HepG2 (cell line): ENCODE measurements around the gene ZNF581. TPM values are rescaled to one million over a fixed set of nuclear protein-coding genes. Genes with fewer than 3 reads are reported as not detected.

Source experiments
- ARID5B ChIP-seq: IDR thresholded peaks from 2 replicates; pipeline ENCODE4 v1.4.0; 2020; ENCODE audit warnings: mild to moderate bottlenecking, missing genetic modification reagents
- HDAC1 ChIP-seq: sonication (generic); formaldehyde crosslinking; IDR thresholded peaks from 2 replicates; pipeline ENCODE4 v1.5.1; 2020; ENCODE audit warnings: mild to moderate bottlenecking, missing genetic modification reagents
- KAT8 ChIP-seq: IDR thresholded peaks from 2 replicates; pipeline ENCODE4 v1.6.1; 2016; ENCODE audit warnings: missing genetic modification reagents, missing compliant biosample characterization
- KDM3A ChIP-seq: IDR thresholded peaks from 2 replicates; pipeline ENCODE4 v1.6.1; 2018; ENCODE audit warnings: low read depth, missing compliant biosample characterization
- MAF1 ChIP-seq: sonication (generic); formaldehyde crosslinking; IDR thresholded peaks from 2 replicates; pipeline ENCODE4 v1.5.0; 2020; ENCODE audit warnings: missing genetic modification reagents, borderline replicate concordance
- NFAT5 ChIP-seq: sonication (generic); formaldehyde crosslinking; IDR thresholded peaks from 2 replicates; pipeline ENCODE4 v1.4.0; 2020; ENCODE audit warnings: missing genetic modification reagents
- PBX3 ChIP-seq: sonication (generic); formaldehyde crosslinking; IDR thresholded peaks from 2 replicates; pipeline ENCODE4 v1.8.1; 2023; ENCODE audit warnings: missing genetic modification reagents, inconsistent platforms, borderline replicate concordance
- ZFP36L2 ChIP-seq: sonication (generic); formaldehyde crosslinking; IDR thresholded peaks from 2 replicates; pipeline ENCODE4 v1.4.0; 2020; ENCODE audit warnings: missing genetic modification reagents
- ZFX ChIP-seq: sonication (generic); formaldehyde crosslinking; IDR thresholded peaks from 2 replicates; pipeline ENCODE4 v1.4.0; 2020; ENCODE audit warnings: mild to moderate bottlenecking, low read depth, missing genetic modification reagents, moderate library complexity
- ZFYVE20 ChIP-seq: sonication (generic); formaldehyde crosslinking; IDR thresholded peaks from 2 replicates; pipeline ENCODE4 v1.8.0; 2023; ENCODE audit warnings: low read depth, mild to moderate bottlenecking, moderate library complexity, missing genetic modification reagents, borderline replicate concordance
- ZNF124 ChIP-seq: sonication (generic); formaldehyde crosslinking; IDR thresholded peaks from 2 replicates; pipeline ENCODE4 v1.4.0; 2020; ENCODE audit warnings: missing genetic modification reagents
- ZNF232 ChIP-seq: sonication (generic); formaldehyde crosslinking; IDR thresholded peaks from 2 replicates; pipeline ENCODE4 v1.4.0; 2020; ENCODE audit warnings: missing genetic modification reagents, borderline replicate concordance
- ZNF263 ChIP-seq: sonication (generic); formaldehyde crosslinking; IDR thresholded peaks from 2 replicates; pipeline ENCODE4 v1.4.0; 2020; ENCODE audit warnings: missing genetic modification reagents
- ZNF564 ChIP-seq: sonication (generic); formaldehyde crosslinking; IDR thresholded peaks from 2 replicates; pipeline ENCODE4 v1.8.1; 2023; ENCODE audit warnings: mild to moderate bottlenecking, missing genetic modification reagents
- ZSCAN29 ChIP-seq: sonication (generic); formaldehyde crosslinking; conservative IDR thresholded peaks from 2 replicates; pipeline ENCODE4 v1.4.0; 2020; ENCODE audit warnings: mild to moderate bottlenecking, missing genetic modification reagents
- ZZZ3 ChIP-seq: sonication (generic); formaldehyde crosslinking; IDR thresholded peaks from 2 replicates; pipeline ENCODE4 v1.4.0; 2020; ENCODE audit warnings: missing genetic modification reagents, mild to moderate bottlenecking, borderline replicate concordance
- polyA plus RNA-seq, 8 experiments: library from polyadenylated mRNA; depleted of rRNA in 3 of 8; stranded (reverse) in 7 of 8; unstranded in 1 of 8; fragments of >200 nt; fragmentation: Illumina TruSeq in 4 of 8; extraction: Trizol in 4 of 8; gene quantifications; 2 replicates each; pipeline versions ENCODE4 v1.2.1 to v1.2.3, GENCODE V29; 2011 to 2016; ENCODE audit warnings: low read depth in 4 of 8, missing spikeins in 1 of 8, mixed read lengths in 1 of 8; ENCODE audit not compliant: insufficient read depth in 1 of 8
- total RNA-seq, 5 experiments: library from RNA; depleted of rRNA; stranded (reverse); fragments of >200 nt; fragmentation: Illumina TruSeq; extraction: Trizol; gene quantifications; 2 replicates each; pipeline ENCODE4 v1.2.3, GENCODE V29; 2016; ENCODE audit warnings: low read depth in 1 of 5
- TF ChIP-seq, protein P1 (sequence below): sonication (generic); formaldehyde crosslinking; IDR thresholded peaks from 2 replicates; pipeline ENCODE4 v1.4.0; 2020; ENCODE audit warnings: missing genetic modification reagents

Gene ZNF581
- total and polyA plus RNA-seq, 2 of the 13 experiments (the other 11 are each of a cell fraction or from before 2014, with no cell fraction given): 19.6 to 49.5 TPM

GRCh38 chr19:55640577-55641425 is 2.6 kb upstream of the ZNF581 start, which contains the start of gene ZNF580 (continued):
- TF ChIP-seq ZFP36L2 (CRISPR knock-in tag): no peak
- TF ChIP-seq ZNF124 (CRISPR knock-in tag): peak; percentile 60; the same call in 1 of the 2 replicates
- TF ChIP-seq KDM3A: no peak; the same call in 1 of the 2 replicates
- no peak for TF ChIP-seq MAF1 (CRISPR knock-in tag)
- TF ChIP-seq ZZZ3 (CRISPR knock-in tag): 0 out of 2 replicates have a peak, but pooled peaks have one; percentile 25
- peak; percentile 78 for TF ChIP-seq ZFX (CRISPR knock-in tag)
- TF ChIP-seq ZNF232: peak; percentile 59; the same call in 1 of the 2 replicates
- peak; percentile 54; the same call in 1 of the 2 replicates for TF ChIP-seq KAT8 (CRISPR knock-in tag)
- peak; percentile 21 for TF ChIP-seq ARID5B
- TF ChIP-seq, protein P1, sequence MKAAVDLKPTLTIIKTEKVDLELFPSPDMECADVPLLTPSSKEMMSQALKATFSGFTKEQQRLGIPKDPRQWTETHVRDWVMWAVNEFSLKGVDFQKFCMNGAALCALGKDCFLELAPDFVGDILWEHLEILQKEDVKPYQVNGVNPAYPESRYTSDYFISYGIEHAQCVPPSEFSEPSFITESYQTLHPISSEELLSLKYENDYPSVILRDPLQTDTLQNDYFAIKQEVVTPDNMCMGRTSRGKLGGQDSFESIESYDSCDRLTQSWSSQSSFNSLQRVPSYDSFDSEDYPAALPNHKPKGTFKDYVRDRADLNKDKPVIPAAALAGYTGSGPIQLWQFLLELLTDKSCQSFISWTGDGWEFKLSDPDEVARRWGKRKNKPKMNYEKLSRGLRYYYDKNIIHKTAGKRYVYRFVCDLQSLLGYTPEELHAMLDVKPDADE (CRISPR knock-in tag): no peak
- 0 out of 2 replicates have a peak, but pooled peaks have one; percentile 6 for TF ChIP-seq ZNF263 (CRISPR knock-in tag)
- peak; percentile 69 for TF ChIP-seq HDAC1 (CRISPR knock-in tag)
- no peak for TF ChIP-seq NFAT5 (CRISPR knock-in tag)
- no peak for TF ChIP-seq ZFYVE20 (CRISPR knock-in tag)
- TF ChIP-seq ZNF564 (CRISPR knock-in tag): peak; percentile 13; the same call in 1 of the 2 replicates
- no peak for TF ChIP-seq PBX3 (CRISPR knock-in tag)
- no peak for TF ChIP-seq ZSCAN29 (CRISPR knock-in tag)
